Neural crest cell (in vitro differentiated cells): ENCODE data around the gene KLHL40. TPM values are rescaled to one million over a fixed set of nuclear protein-coding genes. Genes with fewer than 3 reads are reported as not detected.

Experiments used
- DNase-seq: peaks from one replicate; pipeline ENCODE4 v3.0.0; 2021; ENCODE audit warnings: low read depth, mixed read lengths, low spot score
- H3K27ac Mint-ChIP-seq: one replicate; pipeline ENCODE4 v1.8.0; 2021; ENCODE audit warnings: mild to moderate bottlenecking, mixed read lengths; ENCODE audit not compliant: unreplicated experiment
- H3K27me3 Mint-ChIP-seq: 2 replicates; pipeline ENCODE4 v1.8.0; 2021; ENCODE audit warnings: low read depth, mild to moderate bottlenecking, mixed read lengths
- H3K36me3 Mint-ChIP-seq: 2 replicates; pipeline ENCODE4 v1.8.0; 2021; ENCODE audit warnings: low read depth, mild to moderate bottlenecking, mixed read lengths
- H3K4me1 Mint-ChIP-seq: 2 replicates; pipeline ENCODE4 v1.8.0; 2021; ENCODE audit warnings: mixed read lengths
- H3K4me3 Mint-ChIP-seq: one replicate; pipeline ENCODE4 v1.8.0; 2021; ENCODE audit warnings: mild to moderate bottlenecking, mixed read lengths
- H3K9me3 Mint-ChIP-seq: 2 replicates; pipeline ENCODE4 v1.8.0; 2021; ENCODE audit warnings: mixed read lengths
- CTCF ChIP-seq: fragments of 200-600 bp; sonication (generic); conservative IDR thresholded peaks from 2 replicates; pipeline ENCODE4 v1.5.0; 2021; ENCODE audit warnings: antibody characterized with exemption, mild to moderate bottlenecking
- total RNA-seq: library from RNA; stranded (reverse); gene quantifications from 2 replicates; pipeline ENCODE4 v1.2.1, GENCODE V29; 2021

KLHL40 gene
- total RNA-seq, 1 donor from 2014 or later = not detected

GRCh38 chr3:42658091-42658770, 27.1 kb upstream of the KLHL40 start:
- H3K27ac Mint-ChIP-seq = peak overlapping the region; percentile 75
- no peak for TF ChIP-seq CTCF
- no peaks in the 10 kb centered on the region for H3K9me3 Mint-ChIP-seq
- H3K4me1 Mint-ChIP-seq = peaks cover 2% of the 10 kb centered on the region
- H3K27me3 Mint-ChIP-seq = no peaks in the 10 kb centered on the region
- H3K36me3 Mint-ChIP-seq = no peaks in the 10 kb centered on the region
- H3K4me3 Mint-ChIP-seq = peak overlapping the region; percentile 68
- no peak for DNase-seq

GRCh38 chr3:42658771-42659390, 26.5 kb upstream of the KLHL40 start:
- Mint-ChIP-seq H3K36me3 (no peaks in the 10 kb centered on the region), H3K4me1 (no peaks in the 10 kb centered on the region), H3K27ac (no peak overlapping the region)

GRCh38 chr3:42659451-42660130, 25.7 kb upstream of the KLHL40 start:
- H3K4me3 Mint-ChIP-seq = peak overlapping the region; percentile 41
- H3K9me3 Mint-ChIP-seq = no peaks in the 10 kb centered on the region
- no peak for TF ChIP-seq CTCF
- H3K36me3 Mint-ChIP-seq = no peaks in the 10 kb centered on the region
- no peaks in the 10 kb centered on the region for H3K27me3 Mint-ChIP-seq
- H3K4me1 Mint-ChIP-seq = no peaks in the 10 kb centered on the region
- no peak for DNase-seq
- peak overlapping the region; percentile 72 for H3K27ac Mint-ChIP-seq

More at GRCh38 chr3:42658771-42659390, 26.5 kb upstream of the KLHL40 start:
- Mint-ChIP-seq H3K4me3 (no peak overlapping the region), H3K9me3 (no peaks in the 10 kb centered on the region), H3K27me3 (no peaks in the 10 kb centered on the region)
- DNase-seq = no peak
- no peak for TF ChIP-seq CTCF

GRCh38 chr3:42660131-42660715, 25.1 kb upstream of the KLHL40 start:
- H3K36me3 Mint-ChIP-seq = no peaks in the 10 kb centered on the region
- peak overlapping the region; percentile 72 for H3K27ac Mint-ChIP-seq
- no peaks in the 10 kb centered on the region for H3K9me3 Mint-ChIP-seq
- peak overlapping the region; percentile 41 for H3K4me3 Mint-ChIP-seq
- no peak for DNase-seq
- H3K4me1 Mint-ChIP-seq = no peaks in the 10 kb centered on the region
- TF ChIP-seq CTCF = no peak
- H3K27me3 Mint-ChIP-seq = no peaks in the 10 kb centered on the region

- peak overlapping the region; percentile 13 for H3K4me3 Mint-ChIP-seq
- no peaks in the 10 kb centered on the region for H3K36me3 Mint-ChIP-seq
- no peaks in the 10 kb centered on the region for H3K27me3 Mint-ChIP-seq
- no peaks in the 10 kb centered on the region for H3K4me1 Mint-ChIP-seq
- H3K9me3 Mint-ChIP-seq = no peaks in the 10 kb centered on the region
- no peak overlapping the region for H3K27ac Mint-ChIP-seq
- no peak for TF ChIP-seq CTCF
- DNase-seq = no peak
These were observed 24.4 kb upstream of the KLHL40 start for GRCh38 chr3:42660898-42661297.
